Neuron (in vitro differentiated cells): ENCODE results near the gene GRM4.

Experiments
- H2AFZ ChIP-seq: one replicate; pipeline ENCODE4 v1.6.1; 2013; ENCODE audit warnings: low read depth, mild to moderate bottlenecking, inconsistent platforms, low read length, moderate library complexity
- H3K27me3 ChIP-seq: one replicate; pipeline ENCODE4 v1.6.1; 2013; ENCODE audit warnings: low read length; ENCODE audit not compliant: insufficient read depth
- H3K36me3 ChIP-seq: one replicate; pipeline ENCODE4 v1.6.1; 2013; ENCODE audit warnings: low read length; ENCODE audit not compliant: insufficient read depth
- H3K4me1 ChIP-seq: one replicate; pipeline ENCODE4 v1.6.1; 2013; ENCODE audit warnings: low read length; ENCODE audit not compliant: insufficient read depth
- H3K4me3 ChIP-seq: 2 replicates; pipeline ENCODE4 v1.5.1; 2013; ENCODE audit warnings: mild to moderate bottlenecking, low read length, moderate library complexity
- H3K9me3 ChIP-seq: one replicate; pipeline ENCODE4 v1.6.1; 2013; ENCODE audit warnings: low read length

GRM4 gene

GRCh38 chr6:34036357-34037069 is 109.4 kb downstream of the GRM4 start:
- Histone ChIP-seq H3K4me1 (no peaks in the 10 kb centered on the region), H2AFZ (no peak overlapping the region), H3K27me3 (no peaks in the 10 kb centered on the region), H3K4me3 (no peak overlapping the region), H3K36me3 (no peaks in the 10 kb centered on the region), H3K9me3 (no peaks in the 10 kb centered on the region)

GRCh38 chr6:34035704-34036356 is 110.1 kb downstream of the GRM4 start:
- H3K4me3 ChIP-seq: no peak overlapping the region
- no peaks in the 10 kb centered on the region for H3K27me3 ChIP-seq
- H2AFZ ChIP-seq: no peak overlapping the region
- no peaks in the 10 kb centered on the region for H3K9me3 ChIP-seq
- no peaks in the 10 kb centered on the region for H3K4me1 ChIP-seq
- no peaks in the 10 kb centered on the region for H3K36me3 ChIP-seq

- H3K4me3 ChIP-seq: no peak overlapping the region
- no peaks in the 10 kb centered on the region for H3K9me3 ChIP-seq
- no peak overlapping the region for H2AFZ ChIP-seq
- no peaks in the 10 kb centered on the region for H3K4me1 ChIP-seq
- no peaks in the 10 kb centered on the region for H3K27me3 ChIP-seq
- no peaks in the 10 kb centered on the region for H3K36me3 ChIP-seq
Measured at GRCh38 chr6:34035161-34035560, 110.7 kb downstream of the GRM4 start.

- Histone ChIP-seq H3K27me3 (no peaks in the 10 kb centered on the region), H3K4me1 (no peaks in the 10 kb centered on the region), H2AFZ (no peak overlapping the region), H3K36me3 (no peaks in the 10 kb centered on the region), H3K4me3 (no peak overlapping the region), H3K9me3 (no peaks in the 10 kb centered on the region)
Measured at GRCh38 chr6:34032856-34033255, 113.0 kb downstream of the GRM4 start.

GRCh38 chr6:34031625-34032383 is 114.1 kb downstream of the GRM4 start:
- no peak overlapping the region for H3K4me3 ChIP-seq
- no peaks in the 10 kb centered on the region for H3K27me3 ChIP-seq
- no peak overlapping the region for H2AFZ ChIP-seq
- no peaks in the 10 kb centered on the region for H3K4me1 ChIP-seq
- H3K9me3 ChIP-seq: no peaks in the 10 kb centered on the region
- H3K36me3 ChIP-seq: no peaks in the 10 kb centered on the region

GRCh38 chr6:34030831-34031624 is 114.9 kb downstream of the GRM4 start:
- Histone ChIP-seq H3K4me1 (no peaks in the 10 kb centered on the region), H3K36me3 (no peaks in the 10 kb centered on the region), H3K27me3 (no peaks in the 10 kb centered on the region), H3K9me3 (no peaks in the 10 kb centered on the region), H2AFZ (no peak overlapping the region), H3K4me3 (no peak overlapping the region)

- no peaks in the 10 kb centered on the region for H3K4me1 ChIP-seq
Measured at GRCh38 chr6:34029489-34030280, 116.2 kb downstream of the GRM4 start.

GRCh38 chr6:34028691-34029360 is 117.1 kb downstream of the GRM4 start:
- Histone ChIP-seq H3K9me3 (no peaks in the 10 kb centered on the region), H3K36me3 (no peaks in the 10 kb centered on the region), H3K27me3 (peaks cover 4% of the 10 kb centered on the region), H2AFZ (no peak overlapping the region), H3K4me3 (no peak overlapping the region), H3K4me1 (no peaks in the 10 kb centered on the region)

More at GRCh38 chr6:34029489-34030280, 116.2 kb downstream of the GRM4 start:
- Histone ChIP-seq H2AFZ (no peak overlapping the region), H3K27me3 (peaks cover 4% of the 10 kb centered on the region), H3K36me3 (no peaks in the 10 kb centered on the region), H3K4me3 (no peak overlapping the region), H3K9me3 (no peaks in the 10 kb centered on the region)

GRCh38 chr6:34027939-34028441 is 117.9 kb downstream of the GRM4 start:
- Histone ChIP-seq H3K4me1 (no peaks in the 10 kb centered on the region), H3K9me3 (no peaks in the 10 kb centered on the region), H3K4me3 (no peak overlapping the region), H3K36me3 (no peaks in the 10 kb centered on the region), H2AFZ (no peak overlapping the region), H3K27me3 (peaks cover 4% of the 10 kb centered on the region)

GRCh38 chr6:34027445-34027936 is 118.4 kb downstream of the GRM4 start:
- Histone ChIP-seq H3K36me3 (no peaks in the 10 kb centered on the region), H3K27me3 (peaks cover 4% of the 10 kb centered on the region), H3K4me3 (no peak overlapping the region), H3K4me1 (no peaks in the 10 kb centered on the region), H3K9me3 (no peaks in the 10 kb centered on the region), H2AFZ (no peak overlapping the region)

GRCh38 chr6:34025861-34026260 is 120.0 kb downstream of the GRM4 start:
- Histone ChIP-seq H3K4me1 (no peaks in the 10 kb centered on the region), H2AFZ (no peak overlapping the region), H3K27me3 (peaks cover 4% of the 10 kb centered on the region)

More at GRCh38 chr6:34025861-34026260, 120.0 kb downstream of the GRM4 start:
- Histone ChIP-seq H3K9me3 (no peaks in the 10 kb centered on the region), H3K36me3 (no peaks in the 10 kb centered on the region), H3K4me3 (no peak overlapping the region)
